Measurements from ENCODE around the gene STH. TPM values are rescaled to one million over a fixed set of nuclear protein-coding genes. Genes with fewer than 3 reads are reported as not detected.

Gene STH
- total RNA-seq, 2 donors from 2014 or later, result not detected

GRCh38 chr17:46023783-46024388 lies 24.8 kb downstream of the STH start:
- no peaks in the 10 kb centered on the region for H3K9me3 ChIP-seq
- DNase-seq, result peak in 2 of 4 donors; percentile 37 to 55
- H3K4me3 ChIP-seq, result no peak overlapping the region
- no peak for ATAC-seq
- 70 to 77% methylated on average over 22 to 24 of the region's 24 CpGs for WGBS, 2 donors
- H3K27ac ChIP-seq, result peak overlapping the region in 3 of 4 donors; percentile 72 to 84 (median 82)
- peaks cover 56% of the 10 kb centered on the region for H3K4me1 ChIP-seq
- TF ChIP-seq POLR2A (IDR thresholded peaks at IDR 0.05), result no peak
- no peak for TF ChIP-seq CTCF (IDR thresholded peaks at IDR 0.05)
- no peaks in the 10 kb centered on the region for H3K27me3 ChIP-seq
- intact Hi-C loops (cut with DNase I), result no loop called here
- no peaks in the 10 kb centered on the region for H3K36me3 ChIP-seq (replicated peaks in 1 of 2; ENCODE audit: insufficient read depth in 1 of 2, low read depth in 2 of 2)

- 24 to 45% methylated on average over 14 of the region's 14 CpGs for WGBS, 2 donors
- H3K9me3 ChIP-seq, result no peaks in the 10 kb centered on the region
- peak; percentile 60 to 87 (median 76) for DNase-seq
- no peaks in the 10 kb centered on the region for H3K27me3 ChIP-seq
- H3K27ac ChIP-seq, result peak overlapping the region; percentile 65 to 84 (median 77)
- peaks cover 63% of the 10 kb centered on the region for H3K4me1 ChIP-seq
- TF ChIP-seq POLR2A (IDR thresholded peaks at IDR 0.05) (no peak), CTCF (IDR thresholded peaks at IDR 0.05) (no peak)
- no peak overlapping the region for H3K4me3 ChIP-seq
- ATAC-seq, result peak; percentile 51
- intact Hi-C loops (cut with DNase I), result no loop called here
- no peaks in the 10 kb centered on the region for H3K36me3 ChIP-seq (replicated peaks in 1 of 2; ENCODE audit: insufficient read depth in 1 of 2, low read depth in 2 of 2)
Observed at GRCh38 chr17:46024590-46024989, 25.5 kb downstream of the STH start.

DNA sequence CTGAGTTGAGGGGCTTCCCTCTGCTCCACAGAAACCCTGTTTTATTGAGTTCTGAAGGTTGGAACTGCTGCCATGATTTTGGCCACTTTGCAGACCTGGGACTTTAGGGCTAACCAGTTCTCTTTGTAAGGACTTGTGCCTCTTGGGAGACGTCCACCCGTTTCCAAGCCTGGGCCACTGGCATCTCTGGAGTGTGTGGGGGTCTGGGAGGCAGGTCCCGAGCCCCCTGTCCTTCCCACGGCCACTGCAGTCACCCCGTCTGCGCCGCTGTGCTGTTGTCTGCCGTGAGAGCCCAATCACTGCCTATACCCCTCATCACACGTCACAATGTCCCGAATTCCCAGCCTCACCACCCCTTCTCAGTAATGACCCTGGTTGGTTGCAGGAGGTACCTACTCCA lies 26.0 kb downstream of the STH start:
- intact Hi-C loops (cut with DNase I), result no loop called here
- Histone ChIP-seq H3K4me3 (no peak overlapping the region), H3K9me3 (no peaks in the 10 kb centered on the region), H3K36me3 (replicated peaks in 1 of 2; ENCODE audit: insufficient read depth in 1 of 2, low read depth in 2 of 2) (no peaks in the 10 kb centered on the region), H3K27me3 (no peaks in the 10 kb centered on the region), H3K4me1 (peaks cover 68% of the 10 kb centered on the region), H3K27ac (peak overlapping the region; percentile 65 to 84 (median 77))
- DNase-seq (no peak), ATAC-seq (no peak)
- TF ChIP-seq CTCF (IDR thresholded peaks at IDR 0.05), result no peak
- no peak for TF ChIP-seq POLR2A (IDR thresholded peaks at IDR 0.05)
- WGBS, 2 donors, result 79 to 97% methylated on average over 8 to 10 of the region's 10 CpGs

DNA sequence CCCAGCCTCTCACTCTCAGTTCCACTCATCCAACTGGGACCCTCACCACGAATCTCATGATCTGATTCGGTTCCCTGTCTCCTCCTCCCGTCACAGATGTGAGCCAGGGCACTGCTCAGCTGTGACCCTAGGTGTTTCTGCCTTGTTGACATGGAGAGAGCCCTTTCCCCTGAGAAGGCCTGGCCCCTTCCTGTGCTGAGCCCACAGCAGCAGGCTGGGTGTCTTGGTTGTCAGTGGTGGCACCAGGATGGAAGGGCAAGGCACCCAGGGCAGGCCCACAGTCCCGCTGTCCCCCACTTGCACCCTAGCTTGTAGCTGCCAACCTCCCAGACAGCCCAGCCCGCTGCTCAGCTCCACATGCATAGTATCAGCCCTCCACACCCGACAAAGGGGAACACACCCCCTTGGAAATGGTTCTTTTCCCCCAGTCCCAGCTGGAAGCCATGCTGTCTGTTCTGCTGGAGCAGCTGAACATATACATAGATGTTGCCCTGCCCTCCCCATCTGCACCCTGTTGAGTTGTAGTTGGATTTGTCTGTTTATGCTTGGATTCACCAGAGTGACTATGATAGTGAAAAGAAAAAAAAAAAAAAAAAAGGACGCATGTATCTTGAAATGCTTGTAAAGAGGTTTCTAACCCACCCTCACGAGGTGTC lies 26.6 kb downstream of the STH start:
- Histone ChIP-seq H3K36me3 (replicated peaks in 1 of 2; ENCODE audit: insufficient read depth in 1 of 2, low read depth in 2 of 2) (no peaks in the 10 kb centered on the region), H3K9me3 (no peaks in the 10 kb centered on the region), H3K4me3 (no peak overlapping the region), H3K27me3 (no peaks in the 10 kb centered on the region), H3K4me1 (peaks cover 74% of the 10 kb centered on the region), H3K27ac (peak overlapping the region; percentile 65 to 84 (median 77))
- intact Hi-C loops (cut with DNase I), result no loop called here
- WGBS, 2 donors, result 67 to 76% methylated on average over 8 of the region's 8 CpGs
- TF ChIP-seq CTCF (IDR thresholded peaks at IDR 0.05) (no peak), POLR2A (IDR thresholded peaks at IDR 0.05) (no peak)
- DNase-seq, result peak in 1 of 4 donors; percentile 5
- no peak for ATAC-seq

All from body of pancreas (tissue), 4 donors.